Esophagus muscularis mucosa (tissue), 4 donors: ENCODE results near the gene PPP6R3. TPM values are rescaled to one million over a fixed set of nuclear protein-coding genes. Genes with fewer than 3 reads are reported as not detected.
A peak's percentile ranks its signal among the peaks of the same experiment; 100 is the strongest.

Experiments
- DNase-seq: peaks from one replicate; pipeline ENCODE4 v3.0.0-alpha.2; 2017; ENCODE audit errors: extremely low spot score
- H3K27ac ChIP-seq, 4 donors: fragments of 200-600 bp; sonication (generic); replicated peaks in 1 of 4; 1 replicate in 3 of 4; 2 replicates in 1 of 4; pipeline ENCODE4 v1.5.1; 2016 to 2019; ENCODE audit warnings: mild to moderate bottlenecking in 1 of 4
- H3K27me3 ChIP-seq, 4 donors: fragments of 200-600 bp; sonication (generic); one replicate each; pipeline versions ENCODE4 v1.5.1 to v1.6.0; 2016 to 2019
- H3K36me3 ChIP-seq, 4 donors: fragments of 200-600 bp; sonication (generic); one replicate each; pipeline ENCODE4 v1.5.1; 2016 to 2019
- H3K4me1 ChIP-seq, 4 donors: fragments of 200-600 bp; sonication (generic); one replicate each; pipeline ENCODE4 v1.5.1; 2016 to 2019
- H3K4me3 ChIP-seq, 4 donors: fragments of 200-600 bp; sonication (generic); 1 replicate in 2 of 4; 2 replicates in 2 of 4; pipeline ENCODE4 v1.5.1; 2016 to 2019; ENCODE audit warnings: mild to moderate bottlenecking in 4 of 4, moderate library complexity in 1 of 4
- H3K9me3 ChIP-seq, 4 donors: fragments of 200-600 bp; sonication (generic); 1 replicate in 3 of 4; 2 replicates in 1 of 4; pipeline ENCODE4 v1.5.1; 2016 to 2019
- CTCF ChIP-seq, 3 experiments: fragments of 200-600 bp in 2 of 3; fragments of 450-650 bp in 1 of 3; sonication (generic) in 2 of 3; IDR thresholded peaks; one replicate each; pipeline ENCODE4 v1.5.1; 2017 to 2019; ENCODE audit warnings: antibody characterized with exemption in 3 of 3, mild to moderate bottlenecking in 2 of 3, moderate library complexity in 1 of 3
- EP300 ChIP-seq: sonication (generic); formaldehyde crosslinking; IDR thresholded peaks from one replicate; pipeline ENCODE4 v1.6.1; 2017; ENCODE audit warnings: antibody characterized with exemption
- POLR2A ChIP-seq: fragments of 450-650 bp; IDR thresholded peaks from one replicate; pipeline ENCODE4 v1.6.1; 2017; ENCODE audit warnings: antibody characterized with exemption, moderate library complexity, mild to moderate bottlenecking, low read depth
- POLR2AphosphoS5 ChIP-seq, 2 donors: sonication (generic); formaldehyde crosslinking; IDR thresholded peaks; one replicate each; pipeline ENCODE4 v1.6.1; 2017; ENCODE audit warnings: antibody characterized with exemption in 2 of 2
- WGBS: methylation state at CpG from one replicate; pipeline ENCODE4 v1.1.5; 2018; 5-methylcytosine and 5-hydroxymethylcytosine counted together
- intact Hi-C: fragments of 100-400 bp; cut with DNase I; formaldehyde crosslinking; loops from one replicate; pipeline ENCODE4 v1.15.1; 2023
- total RNA-seq, 4 donors: library from RNA; depleted of rRNA; stranded (reverse); fragments of >200 nt; gene quantifications; one replicate each; pipeline versions ENCODE4 v1.1.0 to v1.2.1, GENCODE V29; 2016

PPP6R3 gene
- total RNA-seq, 4 donors from 2014 or later = 106 to 132 (median 116) TPM

DNA sequence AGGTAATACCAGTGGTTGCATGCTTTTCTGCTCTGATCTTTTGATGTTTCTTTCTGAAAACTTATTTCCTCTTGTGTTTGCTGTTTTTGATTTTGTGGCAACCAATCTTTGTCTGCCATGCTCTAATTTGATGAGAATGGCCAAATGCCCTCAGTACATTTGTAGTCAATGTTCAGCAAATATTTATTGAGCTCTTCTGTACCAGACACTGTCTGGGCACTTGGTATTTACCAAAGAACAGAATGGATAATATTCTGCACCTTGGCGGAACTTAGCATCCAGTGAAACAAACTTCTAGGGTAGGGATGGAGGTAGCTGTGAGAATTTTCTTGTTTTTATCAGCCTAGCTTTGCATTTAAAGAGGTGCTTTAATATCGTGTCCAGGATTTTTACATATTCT is 19.6 kb downstream of the PPP6R3 start:
- DNase-seq = no peak
- no peak for TF ChIP-seq POLR2A
- TF ChIP-seq POLR2AphosphoS5 (IDR thresholded peaks at IDR 0.05) = no peak
- TF ChIP-seq CTCF (IDR thresholded peaks at IDR 0.05) = no peak
- TF ChIP-seq EP300 = no peak
- H3K4me3 ChIP-seq = no peak overlapping the region
- H3K9me3 ChIP-seq = no peaks in the 10 kb centered on the region
- no peaks in the 10 kb centered on the region for H3K27me3 ChIP-seq
- no peaks in the 10 kb centered on the region for H3K36me3 ChIP-seq
- H3K4me1 ChIP-seq = peaks cover 24 to 73% (median 58%) of the 10 kb centered on the region in 4 donors
- peak overlapping the region in 2 of 4 donors; percentile 14 to 62 for H3K27ac ChIP-seq
- intact Hi-C loops = no loop called here
- WGBS = 70% methylated on average over 2 of the region's 2 CpGs

- 29% methylated on average over 3 of the region's 3 CpGs for WGBS
- H3K9me3 ChIP-seq = no peaks in the 10 kb centered on the region
- no peaks in the 10 kb centered on the region for H3K36me3 ChIP-seq
- TF ChIP-seq CTCF (IDR thresholded peaks at IDR 0.05) (no peak), POLR2A (no peak), EP300 (no peak), POLR2AphosphoS5 (IDR thresholded peaks at IDR 0.05) (no peak)
- peaks cover 24 to 73% (median 61%) of the 10 kb centered on the region in 4 donors for H3K4me1 ChIP-seq
- intact Hi-C loops = no loop called here
- no peaks in the 10 kb centered on the region for H3K27me3 ChIP-seq
- H3K27ac ChIP-seq = peak overlapping the region; percentile 21 to 62 (median 56)
- H3K4me3 ChIP-seq = no peak overlapping the region
- DNase-seq = no peak
These were observed 20.4 kb downstream of the PPP6R3 start for GRCh38 chr11:68480852-68481510.

- intact Hi-C loops = no loop called here
- H3K9me3 ChIP-seq = no peaks in the 10 kb centered on the region
- peak overlapping the region in 3 of 4 donors; percentile 36 to 62 (median 58) for H3K27ac ChIP-seq
- H3K4me1 ChIP-seq = peaks cover 24 to 66% (median 57%) of the 10 kb centered on the region in 4 donors
- H3K36me3 ChIP-seq = no peaks in the 10 kb centered on the region
- no peak overlapping the region for H3K4me3 ChIP-seq
- no peak for DNase-seq
- no peak for TF ChIP-seq POLR2AphosphoS5 (IDR thresholded peaks at IDR 0.05)
- no peak for TF ChIP-seq EP300
- no peak for TF ChIP-seq POLR2A
- TF ChIP-seq CTCF (IDR thresholded peaks at IDR 0.05) = no peak
- H3K27me3 ChIP-seq = no peaks in the 10 kb centered on the region
- WGBS = 76% methylated on average over 6 of the region's 6 CpGs
These were observed 21.2 kb downstream of the PPP6R3 start for GRCh38 chr11:68481579-68482240.

GRCh38 chr11:68488623-68489022 is 28.1 kb downstream of the PPP6R3 start:
- no peak for DNase-seq
- 89% methylated on average over 1 of the region's 1 CpG for WGBS
- no peak overlapping the region for H3K4me3 ChIP-seq
- no peaks in the 10 kb centered on the region for H3K36me3 ChIP-seq
- H3K27me3 ChIP-seq = no peaks in the 10 kb centered on the region
- TF ChIP-seq CTCF (IDR thresholded peaks at IDR 0.05) (no peak), POLR2A (no peak), EP300 (no peak), POLR2AphosphoS5 (IDR thresholded peaks at IDR 0.05) (no peak)
- no peak overlapping the region for H3K27ac ChIP-seq
- no peaks in the 10 kb centered on the region for H3K9me3 ChIP-seq
- peaks cover 6 to 45% (median 38%) of the 10 kb centered on the region in 4 donors for H3K4me1 ChIP-seq
- intact Hi-C loops = no loop called here
